KG1 (cell line): Measurements from ENCODE around the gene PMVK.
A peak's percentile ranks its signal among the peaks of the same experiment; 100 is the strongest.

Experiments used
- DNase-seq: peaks from one replicate; lab custom pipeline; 2025; lab: John Stamatoyannopoulos, UW

The PMVK gene

GRCh38 chr1:154966111-154966510, 29.6 kb upstream of the PMVK start:
- DNase-seq = no peak

- no peak for DNase-seq
Measured at GRCh38 chr1:154964359-154964758, 27.8 kb upstream of the PMVK start.

GRCh38 chr1:154963643-154964042, 27.1 kb upstream of the PMVK start:
- no peak for DNase-seq

GRCh38 chr1:154962795-154963330, 26.3 kb upstream of the PMVK start:
- DNase-seq = no peak

DNA sequence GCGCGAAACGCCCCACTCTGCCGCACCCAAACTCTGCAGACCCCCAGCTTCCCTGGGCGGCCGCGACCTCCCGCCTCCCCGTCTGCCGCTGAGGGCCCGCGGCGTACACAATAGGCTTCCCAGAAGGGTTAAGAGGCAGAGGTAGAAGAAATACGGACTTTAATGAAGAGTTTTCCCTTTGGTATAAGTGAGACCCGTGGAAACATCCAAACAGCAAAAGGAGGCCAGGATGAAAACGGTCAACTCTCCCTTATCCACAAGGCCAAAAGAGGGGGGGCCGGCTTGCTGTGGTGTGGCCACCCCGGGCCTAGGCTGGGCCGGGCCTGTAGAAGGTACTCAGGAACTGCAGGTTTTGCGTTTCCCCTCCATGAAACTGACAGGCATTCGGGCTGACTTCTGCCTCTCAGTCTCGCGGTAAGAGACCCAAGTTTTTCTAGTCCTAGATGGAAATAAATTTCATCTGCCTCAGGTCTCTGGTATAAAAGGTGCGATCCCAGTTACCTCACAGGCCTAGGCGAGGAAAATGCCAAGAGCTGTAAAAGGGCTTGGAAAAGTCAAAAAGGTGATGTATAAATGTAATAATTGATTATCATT, 25.7 kb upstream of the PMVK start:
- DNase-seq = no peak

GRCh38 chr1:154961207-154962155, 25.0 kb upstream of the PMVK start, which contains the start of gene PYGO2:
Gene PYGO2, minus strand, starts transcription at chr1:154961782. Its CDS starts 206 bp downstream, at chr1:154961576.
- DNase-seq = peak; percentile 78

GRCh38 chr1:154960446-154961136, 24.1 kb upstream of the PMVK start:
- no peak for DNase-seq

GRCh38 chr1:154959426-154959780, 22.9 kb upstream of the PMVK start:
- no peak for DNase-seq

- no peak for DNase-seq
Measured at GRCh38 chr1:154958681-154959425, 22.3 kb upstream of the PMVK start.

- DNase-seq = no peak
Measured at GRCh38 chr1:154958036-154958435, 21.5 kb upstream of the PMVK start.

DNA sequence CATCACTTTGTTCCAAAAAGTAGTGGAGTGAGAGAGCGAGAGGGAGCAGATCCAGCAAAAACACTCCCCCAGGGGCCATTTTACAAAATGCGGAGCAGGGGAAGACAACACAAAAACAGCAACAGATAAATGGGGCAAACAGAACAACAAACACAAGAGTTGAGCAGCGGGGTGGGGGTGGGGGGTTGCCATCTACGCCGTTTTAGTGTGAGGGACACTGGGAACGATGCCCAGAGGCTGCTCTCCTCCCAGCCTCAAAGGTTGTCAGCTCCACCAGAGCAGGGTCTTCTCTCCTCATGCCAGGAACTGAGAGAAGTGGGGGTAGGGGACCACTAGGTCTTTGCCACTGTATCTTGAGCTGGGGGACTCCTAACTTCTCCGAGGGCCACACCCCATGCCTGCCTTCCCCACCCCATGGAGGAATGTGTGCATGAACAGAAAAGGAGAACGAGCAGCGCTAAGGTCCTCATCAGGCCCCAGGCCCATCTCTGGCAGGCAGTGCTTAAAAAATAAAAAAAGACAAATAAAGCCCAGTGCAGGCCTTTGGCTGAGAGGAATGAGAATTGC, 20.7 kb upstream of the PMVK start:
- DNase-seq = no peak

GRCh38 chr1:154956544-154956941, 20.0 kb upstream of the PMVK start:
- DNase-seq = no peak

- peak; percentile 83 for DNase-seq
Measured at GRCh38 chr1:154955718-154956543, 19.4 kb upstream of the PMVK start, which contains the start of gene PBXIP1. Gene PBXIP1, minus strand, starts transcription at chr1:154956099. Its CDS starts 2,378 bp downstream, at chr1:154953721.

GRCh38 chr1:154955039-154955717, 18.7 kb upstream of the PMVK start:
- no peak for DNase-seq

DNA sequence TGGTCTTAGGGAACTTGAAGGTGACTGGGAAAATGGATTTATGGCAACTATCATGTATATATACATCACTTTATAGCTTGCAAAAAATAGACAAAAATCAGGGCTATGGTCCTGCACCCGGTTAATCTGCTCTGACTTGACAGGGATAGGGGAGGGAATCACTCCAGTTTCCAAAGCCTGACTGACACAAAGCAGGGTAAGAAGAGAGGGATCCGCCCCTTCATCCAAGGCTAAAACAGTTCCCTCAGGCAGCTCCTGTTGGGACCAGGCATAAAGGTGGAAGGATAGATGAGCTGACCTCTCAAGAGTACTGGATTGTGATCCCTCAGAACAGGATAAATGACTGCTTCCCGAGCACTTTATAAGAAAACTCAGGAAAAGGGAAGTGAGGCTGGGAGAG, 18.0 kb upstream of the PMVK start:
- no peak for DNase-seq

GRCh38 chr1:154953611-154954038, 17.1 kb upstream of the PMVK start:
- no peak for DNase-seq

- DNase-seq = no peak
Measured at GRCh38 chr1:154952664-154953063, 16.1 kb upstream of the PMVK start.

- no peak for DNase-seq
Measured at GRCh38 chr1:154951901-154952657, 15.6 kb upstream of the PMVK start.

DNA sequence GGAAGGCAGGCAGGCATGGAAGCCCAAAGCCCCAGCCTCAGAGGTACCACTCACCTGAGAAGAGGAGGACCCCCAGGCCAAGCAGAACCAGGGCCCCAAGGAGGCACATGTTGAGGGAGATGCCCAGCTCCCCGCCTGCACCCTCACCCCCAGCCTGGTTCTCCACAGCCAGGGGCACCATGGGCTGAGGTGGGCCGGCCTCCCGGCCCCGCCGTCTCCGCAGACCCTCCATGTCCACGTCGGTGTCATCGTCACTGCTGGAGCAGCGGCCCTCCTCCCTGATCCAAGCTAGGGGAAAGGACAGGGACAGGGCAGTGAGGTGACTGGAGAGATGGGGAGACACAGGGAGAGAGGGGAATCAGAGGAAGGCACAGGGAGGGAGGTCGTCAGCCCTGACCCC, 11.6 kb upstream of the PMVK start:
- DNase-seq = no peak
